ENCODE measurements around the gene ZNF669. TPM values are rescaled to one million over a fixed set of nuclear protein-coding genes. Genes with fewer than 3 reads are reported as not detected.
A peak's percentile ranks its signal among the peaks of the same experiment; 100 is the strongest.

ZNF669 gene
- total RNA-seq, 1 experiment from 2014 or later: 16.8 TPM

DNA sequence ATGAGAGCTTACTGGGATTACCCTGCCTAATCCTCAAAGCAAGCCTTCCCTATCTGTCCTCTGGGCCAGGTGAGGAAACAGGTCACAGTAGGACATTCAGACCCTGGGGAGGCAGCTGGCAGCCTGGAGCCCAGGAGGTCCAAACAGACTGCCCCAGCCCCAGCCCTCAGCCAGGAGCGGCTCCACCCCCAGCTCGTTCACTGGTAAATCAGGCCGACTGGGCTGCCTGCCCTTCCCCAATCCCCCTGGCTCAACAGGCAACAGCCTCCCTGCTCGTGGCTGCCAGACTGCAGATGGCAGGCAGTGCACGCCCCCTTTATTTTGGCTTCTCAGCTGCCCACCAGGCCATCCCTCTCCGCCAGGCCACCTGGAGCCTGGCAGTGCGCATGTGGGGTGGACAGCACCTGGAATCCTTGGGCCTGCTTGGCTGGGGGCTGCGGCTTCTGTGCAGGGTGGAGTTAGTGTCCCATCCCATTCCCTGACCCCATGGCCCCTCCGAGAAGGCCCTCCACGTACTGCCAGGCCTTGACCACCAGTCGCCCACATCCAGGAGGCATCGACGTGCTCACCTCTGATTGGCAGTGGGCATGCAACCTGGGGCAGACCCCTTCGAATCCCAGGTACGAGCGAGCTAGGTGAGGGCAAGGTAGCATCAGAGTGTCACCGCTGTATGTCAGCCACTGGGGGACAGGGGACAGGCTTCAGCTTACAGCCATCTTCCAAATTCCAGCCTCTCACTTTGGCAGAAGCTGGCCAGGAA is 14.4 kb downstream of the ZNF669 start:
- no peak for DNase-seq
- no peaks in the 10 kb centered on the region for H3K36me3 ChIP-seq
- H3K4me3 ChIP-seq: no peak overlapping the region
- H3K27me3 ChIP-seq: no peaks in the 10 kb centered on the region
- peaks cover 2% of the 10 kb centered on the region; the same call in 1 of the 2 replicates for H3K9me3 ChIP-seq

DNA sequence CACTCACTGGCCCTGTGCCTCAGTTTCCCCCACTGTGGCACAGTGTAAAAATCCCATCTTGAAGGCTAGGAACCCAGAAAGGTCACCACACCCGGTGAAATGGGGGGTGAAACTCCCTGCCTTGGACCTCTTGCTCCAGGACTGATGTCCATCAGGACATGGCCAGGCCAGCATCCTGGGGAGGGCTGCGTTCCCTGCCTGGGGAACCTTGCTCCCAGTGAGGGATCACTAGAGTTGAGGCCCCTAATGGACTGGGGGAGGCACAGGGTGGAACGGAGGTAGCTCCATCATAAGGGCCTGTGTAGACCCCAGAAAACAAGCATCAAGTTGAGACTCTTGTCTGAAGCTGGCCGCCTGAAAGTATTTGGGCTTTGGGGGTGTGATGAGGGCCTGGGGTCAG is 15.2 kb downstream of the ZNF669 start:
- DNase-seq: no peak
- H3K27me3 ChIP-seq: no peaks in the 10 kb centered on the region
- no peaks in the 10 kb centered on the region for H3K9me3 ChIP-seq
- no peak overlapping the region for H3K4me3 ChIP-seq
- H3K36me3 ChIP-seq: no peaks in the 10 kb centered on the region

DNA sequence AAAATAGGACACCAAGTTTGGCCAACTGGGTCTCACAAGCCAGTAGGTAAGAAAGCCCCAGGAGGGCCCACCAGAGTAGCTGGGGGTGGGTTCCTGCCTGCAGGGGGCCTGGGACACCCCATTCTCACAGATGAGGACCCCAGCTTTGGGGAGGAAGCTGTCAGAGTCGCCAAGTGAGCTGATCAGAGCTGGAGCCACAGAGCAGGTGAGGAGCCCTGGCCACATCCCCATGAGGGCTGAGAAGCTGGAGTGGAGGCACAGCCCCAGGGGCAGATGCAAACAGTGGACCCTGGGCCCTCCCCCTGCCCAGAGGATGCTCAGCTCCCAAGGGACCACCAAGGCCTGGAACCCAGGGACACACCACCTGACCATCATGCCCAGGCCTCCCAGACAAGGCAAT is 16.9 kb downstream of the ZNF669 start:
- H3K36me3 ChIP-seq: no peaks in the 10 kb centered on the region
- H3K4me3 ChIP-seq: no peak overlapping the region
- H3K27me3 ChIP-seq: no peaks in the 10 kb centered on the region
- DNase-seq: no peak
- no peaks in the 10 kb centered on the region; the same call in 1 of the 2 replicates for H3K9me3 ChIP-seq

DNA sequence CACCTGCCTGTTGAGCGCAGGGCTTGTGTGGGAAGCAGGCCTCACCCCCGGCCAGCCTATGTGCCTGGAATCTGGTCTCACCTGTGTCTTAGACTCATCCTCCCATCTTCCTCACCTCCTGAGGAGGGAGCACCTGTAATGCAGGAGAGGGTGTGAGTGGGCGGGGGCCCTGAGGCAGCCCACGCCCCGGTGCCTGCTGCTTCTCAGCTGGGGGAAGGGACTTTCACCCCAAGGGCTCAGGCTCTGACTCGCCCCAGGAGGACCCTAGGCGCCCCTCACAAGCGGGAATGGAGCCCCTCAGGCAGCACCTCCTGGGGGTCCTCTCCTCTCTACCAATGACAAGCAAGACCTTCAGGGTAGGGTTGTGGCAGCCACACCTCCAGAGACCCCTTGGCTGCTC is 18.8 kb downstream of the ZNF669 start:
- Histone ChIP-seq H3K9me3 (no peaks in the 10 kb centered on the region; the same call in 1 of the 2 replicates), H3K36me3 (no peaks in the 10 kb centered on the region), H3K27me3 (no peaks in the 10 kb centered on the region), H3K4me3 (no peak overlapping the region)
- no peak for DNase-seq

DNA sequence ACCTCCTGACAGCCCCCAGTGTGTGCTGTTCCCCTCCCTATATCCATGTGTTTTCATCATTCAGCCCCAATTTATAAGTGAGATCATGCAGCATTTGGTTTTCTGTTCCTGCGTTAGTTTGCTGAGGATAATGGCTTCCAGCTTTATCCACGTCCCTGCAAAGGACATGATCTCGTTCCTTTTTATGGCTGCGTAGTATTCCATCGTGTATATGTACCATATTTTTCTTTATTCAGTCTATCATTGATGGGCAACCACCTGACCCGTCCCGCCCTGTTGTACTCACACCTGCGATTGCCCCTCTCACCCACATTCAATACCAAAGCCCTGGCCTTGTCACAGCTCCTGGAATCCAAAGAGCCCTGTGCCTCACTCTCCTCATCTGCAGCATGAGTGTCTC is 19.4 kb downstream of the ZNF669 start:
- H3K27me3 ChIP-seq: no peaks in the 10 kb centered on the region
- H3K4me3 ChIP-seq: no peak overlapping the region
- H3K36me3 ChIP-seq: no peaks in the 10 kb centered on the region
- no peaks in the 10 kb centered on the region; the same call in 1 of the 2 replicates for H3K9me3 ChIP-seq
- no peak for DNase-seq

- Histone ChIP-seq H3K27me3 (no peaks in the 10 kb centered on the region), H3K4me3 (peak overlapping the region; percentile 81), H3K9me3 (peaks cover 10% of the 10 kb centered on the region), H3K36me3 (peaks cover 6% of the 10 kb centered on the region)
- DNase-seq: no peak
Measured at GRCh38 chr1:247079141-247079874, 24.8 kb downstream of the ZNF669 start.

DNA sequence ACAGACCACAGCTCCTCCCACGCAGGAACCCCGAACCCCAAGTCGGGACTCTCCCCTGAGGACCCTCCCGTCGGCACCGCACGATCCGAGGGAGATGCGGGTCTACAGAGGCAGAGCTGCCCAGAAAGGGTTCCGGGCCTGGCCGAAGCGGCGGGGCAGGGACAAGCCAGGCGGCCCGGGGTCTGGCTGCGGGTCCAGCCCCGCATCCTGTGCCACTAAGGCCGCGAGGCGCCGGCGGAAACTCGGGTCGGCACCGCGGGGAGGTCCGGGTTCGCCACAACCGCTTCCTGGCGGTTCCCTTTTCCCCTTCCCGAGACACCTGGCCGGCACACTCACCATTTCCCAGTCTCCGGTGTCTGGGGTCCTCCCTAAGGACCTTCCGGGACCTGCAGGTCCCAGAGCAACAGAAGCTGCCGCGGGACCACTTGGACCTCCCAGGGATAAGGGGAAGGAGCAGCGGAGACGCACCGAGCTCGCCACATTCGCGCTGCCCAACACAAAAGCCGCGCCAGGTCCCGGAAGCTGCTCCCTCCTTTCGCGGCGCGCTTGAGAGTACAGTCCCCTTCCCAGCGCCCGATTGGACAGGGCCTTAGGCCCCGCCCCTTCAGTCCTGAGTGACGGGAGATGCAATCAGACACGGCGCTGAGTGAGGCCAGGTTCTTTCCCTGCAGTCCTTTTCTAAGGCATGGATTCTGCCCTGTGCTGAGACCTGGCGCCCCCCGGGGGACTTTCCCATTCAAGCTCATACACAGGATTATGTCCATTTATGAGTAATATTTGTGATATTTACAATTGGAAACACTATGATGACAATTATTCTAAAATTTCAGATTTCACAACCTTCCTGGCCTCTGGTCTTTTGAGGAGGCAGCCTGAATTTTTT is 25.7 kb downstream of the ZNF669 start, which contains the start of gene ZNF670:
TSS of gene ZNF670 (minus strand) at position 554 of the 883 bp plus-strand sequence. CDS start at position 339, 215 bp downstream.
- peak; percentile 99 for DNase-seq
- Histone ChIP-seq H3K4me3 (peak within 1 kb of the TSS; percentile 81), H3K36me3 (peaks cover 6% of the 10 kb centered on the region), H3K27me3 (no peaks in the 10 kb centered on the region), H3K9me3 (peaks cover 10% of the 10 kb centered on the region)

GRCh38 chr1:247077876-247078257 is 26.3 kb downstream of the ZNF669 start:
- H3K27me3 ChIP-seq: no peaks in the 10 kb centered on the region
- DNase-seq: no peak
- peaks cover 10% of the 10 kb centered on the region for H3K9me3 ChIP-seq
- peak overlapping the region; percentile 81 for H3K4me3 ChIP-seq
- H3K36me3 ChIP-seq: peaks cover 6% of the 10 kb centered on the region

- Histone ChIP-seq H3K27me3 (no peaks in the 10 kb centered on the region), H3K36me3 (peaks cover 6% of the 10 kb centered on the region), H3K9me3 (peaks cover 10% of the 10 kb centered on the region), H3K4me3 (peak overlapping the region; percentile 81)
- DNase-seq: no peak
Measured at GRCh38 chr1:247077213-247077612, 26.9 kb downstream of the ZNF669 start.

- Histone ChIP-seq H3K36me3 (peaks cover 6% of the 10 kb centered on the region), H3K27me3 (no peaks in the 10 kb centered on the region), H3K9me3 (peaks cover 17% of the 10 kb centered on the region), H3K4me3 (no peak overlapping the region)
- DNase-seq: no peak
Measured at GRCh38 chr1:247070645-247071044, 33.5 kb downstream of the ZNF669 start.

- H3K4me3 ChIP-seq: no peak overlapping the region
- H3K27me3 ChIP-seq: no peaks in the 10 kb centered on the region
- peaks cover 18% of the 10 kb centered on the region for H3K9me3 ChIP-seq
- no peak for DNase-seq
- no peaks in the 10 kb centered on the region; the same call in 1 of the 2 replicates for H3K36me3 ChIP-seq
Measured at GRCh38 chr1:247064304-247064703, 39.9 kb downstream of the ZNF669 start.

GRCh38 chr1:247060771-247061170 is 43.4 kb downstream of the ZNF669 start:
- H3K4me3 ChIP-seq: no peak overlapping the region
- H3K9me3 ChIP-seq: peaks cover 24% of the 10 kb centered on the region
- DNase-seq: no peak
- no peaks in the 10 kb centered on the region; the same call in 1 of the 2 replicates for H3K36me3 ChIP-seq
- H3K27me3 ChIP-seq: no peaks in the 10 kb centered on the region

DNA sequence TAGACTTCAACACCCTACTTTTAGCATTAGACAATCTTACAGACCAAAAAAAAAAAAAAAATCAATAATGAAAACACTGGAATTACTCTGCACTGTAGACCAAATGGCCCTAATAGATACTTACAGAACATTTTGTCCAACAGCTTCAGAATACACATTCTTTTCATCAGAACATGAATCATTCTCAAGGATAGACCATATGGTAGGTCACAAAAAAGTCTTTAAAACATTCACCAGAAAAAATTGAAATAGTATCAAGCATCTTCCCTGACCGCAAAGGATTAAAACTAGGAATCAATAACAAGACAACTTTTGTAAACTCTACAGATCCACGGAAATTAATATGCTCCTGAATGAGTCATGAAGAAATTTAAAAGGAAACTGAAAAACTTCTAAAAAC is 48.1 kb downstream of the ZNF669 start:
- no peak for DNase-seq
- Histone ChIP-seq H3K4me3 (no peak overlapping the region), H3K9me3 (peaks cover 52% of the 10 kb centered on the region), H3K36me3 (no peaks in the 10 kb centered on the region; the same call in none of the 2 replicates), H3K27me3 (no peaks in the 10 kb centered on the region)

DNA sequence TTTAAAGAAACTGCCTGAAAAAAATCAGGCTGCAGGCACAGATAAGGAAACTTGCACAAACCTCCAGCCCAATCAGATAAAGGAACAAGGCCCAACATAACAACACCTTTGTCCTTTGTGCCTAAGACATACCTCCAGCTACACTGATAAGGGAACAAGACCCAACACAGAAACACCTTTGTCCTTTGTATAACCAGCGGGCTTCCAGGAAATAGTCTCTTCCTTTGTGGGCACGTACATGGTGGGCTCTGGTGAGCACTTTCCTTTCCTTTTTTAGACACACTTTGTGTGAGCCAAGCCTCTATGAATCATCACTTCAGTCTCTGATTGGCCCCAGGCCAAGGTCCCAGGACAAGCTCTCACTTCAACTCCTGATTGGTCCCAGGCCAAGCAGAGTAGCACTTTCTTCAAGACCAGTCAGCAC is 49.2 kb downstream of the ZNF669 start:
- Histone ChIP-seq H3K36me3 (no peaks in the 10 kb centered on the region; the same call in none of the 2 replicates), H3K27me3 (no peaks in the 10 kb centered on the region), H3K4me3 (no peak overlapping the region), H3K9me3 (peaks cover 55% of the 10 kb centered on the region)
- DNase-seq: peak; percentile 41

All from MG63 (cell line).